Transverse colon (tissue), 4 donors: Measurements from ENCODE around the gene MGA. TPM values are rescaled to one million over a fixed set of nuclear protein-coding genes. Genes with fewer than 3 reads are reported as not detected.

Experiments used
- DNase-seq: peaks from one replicate; pipeline ENCODE4 v3.0.0-alpha.2; 2019
- H3K27ac ChIP-seq, 4 donors: fragments of 200-600 bp; sonication (generic); 2 replicates each; pipeline ENCODE4 v1.5.1; 2016 to 2018; ENCODE audit warnings: inconsistent platforms in 4 of 4
- H3K27me3 ChIP-seq: fragments of 200-600 bp; sonication (generic); 2 replicates; pipeline ENCODE4 v1.5.1; 2017; ENCODE audit warnings: inconsistent platforms
- H3K36me3 ChIP-seq, 4 donors: fragments of 200-600 bp; sonication (generic); 2 replicates each; pipeline ENCODE4 v1.5.1; 2017 to 2019; ENCODE audit warnings: inconsistent platforms in 4 of 4
- H3K4me1 ChIP-seq, 4 donors: fragments of 200-600 bp; sonication (generic); 2 replicates each; pipeline ENCODE4 v1.5.1; 2017 to 2020; ENCODE audit warnings: inconsistent platforms in 4 of 4
- H3K4me3 ChIP-seq, 4 donors: fragments of 200-600 bp; sonication (generic); 1 replicate in 1 of 4; 2 replicates in 3 of 4; pipeline versions ENCODE4 v1.5.1 to v1.6.1; 2017 to 2019; ENCODE audit warnings: inconsistent platforms in 4 of 4
- H3K9me3 ChIP-seq, 2 donors: fragments of 200-600 bp; sonication (generic); 2 replicates each; pipeline ENCODE4 v1.5.1; 2017 to 2019; ENCODE audit warnings: inconsistent platforms in 2 of 2
- EP300 ChIP-seq: sonication (generic); formaldehyde crosslinking; IDR thresholded peaks from one replicate; pipeline ENCODE4 v1.6.1; 2017; ENCODE audit warnings: antibody characterized with exemption, low read depth
- POLR2A ChIP-seq: fragments of 450-650 bp; IDR thresholded peaks from one replicate; pipeline ENCODE4 v1.6.1; 2016; ENCODE audit warnings: antibody characterized with exemption, mild to moderate bottlenecking, moderate library complexity
- POLR2AphosphoS5 ChIP-seq, 3 donors: sonication (generic); formaldehyde crosslinking; IDR thresholded peaks; one replicate each; pipeline ENCODE4 v1.6.1; 2016; ENCODE audit warnings: antibody characterized with exemption in 3 of 3
- WGBS, 2 donors: methylation state at CpG; one replicate each; pipeline ENCODE4 v1.1.5; 2018; ENCODE audit warnings: low coverage in 1 of 2; 5-methylcytosine and 5-hydroxymethylcytosine counted together
- in situ Hi-C, 4 donors: fragments of 200-750 bp; cut with MboI; loops; one replicate each; pipeline versions ENCODE4 v1.15.0 to v1.15.1; 2017; ENCODE audit warnings: low sequenced_read_pairs in 3 of 4, low pct_ligation_motif_present in 1 of 4, low pct_unique_long_range_greater_than_20kb in 1 of 4
- intact Hi-C: fragments of 100-400 bp; cut with DNase I; formaldehyde crosslinking; loops from one replicate; pipeline ENCODE4 v1.15.1; 2023; ENCODE audit warnings: low total_unique reads
- total RNA-seq, 4 donors: library from RNA; depleted of rRNA; stranded (reverse); fragments of >200 nt; gene quantifications; one replicate each; pipeline ENCODE4 v1.1.0, GENCODE V29; 2016
- TF ChIP-seq, protein P1 (sequence below), 5 experiments: fragments of 200-600 bp in 3 of 5; fragments of 450-650 bp in 2 of 5; sonication (generic) in 3 of 5; IDR thresholded peaks; 1 replicate in 2 of 5; 2 replicates in 3 of 5; pipeline ENCODE4 v1.5.1; 2016 to 2017; ENCODE audit warnings: antibody characterized with exemption in 5 of 5, inconsistent platforms in 3 of 5, mild to moderate bottlenecking in 2 of 5, moderate library complexity in 1 of 5

MGA gene
- total RNA-seq, result 10 to 100 TPM; 12.3 to 33.2 (median 27.6) TPM

- 0 to 7% methylated on average over 3 to 62 of the region's 93 CpGs for WGBS, 2 donors
- in situ Hi-C loops, result no loop called here
- Histone ChIP-seq H3K36me3 (no peaks in the 10 kb centered on the region), H3K9me3 (no peaks in the 10 kb centered on the region), H3K27ac (peak within 1 kb of the TSS; percentile 83 to 92 (median 86)), H3K27me3 (no peaks in the 10 kb centered on the region), H3K4me3 (peak within 1 kb of the TSS; percentile 26 to 55 (median 37)), H3K4me1 (peaks cover 0 to 31% (median 26%) of the 10 kb centered on the region in 4 donors)
- DNase-seq, result peak; percentile 94
- intact Hi-C loops, result no loop called here
- TF ChIP-seq POLR2AphosphoS5 (IDR thresholded peaks at IDR 0.05) (peak; percentile 20 to 78 (median 64)), EP300 (no peak), POLR2A (peak; percentile 60)
- TF ChIP-seq, protein P1, sequence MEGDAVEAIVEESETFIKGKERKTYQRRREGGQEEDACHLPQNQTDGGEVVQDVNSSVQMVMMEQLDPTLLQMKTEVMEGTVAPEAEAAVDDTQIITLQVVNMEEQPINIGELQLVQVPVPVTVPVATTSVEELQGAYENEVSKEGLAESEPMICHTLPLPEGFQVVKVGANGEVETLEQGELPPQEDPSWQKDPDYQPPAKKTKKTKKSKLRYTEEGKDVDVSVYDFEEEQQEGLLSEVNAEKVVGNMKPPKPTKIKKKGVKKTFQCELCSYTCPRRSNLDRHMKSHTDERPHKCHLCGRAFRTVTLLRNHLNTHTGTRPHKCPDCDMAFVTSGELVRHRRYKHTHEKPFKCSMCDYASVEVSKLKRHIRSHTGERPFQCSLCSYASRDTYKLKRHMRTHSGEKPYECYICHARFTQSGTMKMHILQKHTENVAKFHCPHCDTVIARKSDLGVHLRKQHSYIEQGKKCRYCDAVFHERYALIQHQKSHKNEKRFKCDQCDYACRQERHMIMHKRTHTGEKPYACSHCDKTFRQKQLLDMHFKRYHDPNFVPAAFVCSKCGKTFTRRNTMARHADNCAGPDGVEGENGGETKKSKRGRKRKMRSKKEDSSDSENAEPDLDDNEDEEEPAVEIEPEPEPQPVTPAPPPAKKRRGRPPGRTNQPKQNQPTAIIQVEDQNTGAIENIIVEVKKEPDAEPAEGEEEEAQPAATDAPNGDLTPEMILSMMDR (IDR thresholded peaks at IDR 0.05), result peak in 2 of 5 experiments; percentile 16 to 20
Measured at GRCh38 chr15:41660235-41661077, at the start of gene MGA. Gene MGA (plus strand): TSS chr15:41660405.

DNA sequence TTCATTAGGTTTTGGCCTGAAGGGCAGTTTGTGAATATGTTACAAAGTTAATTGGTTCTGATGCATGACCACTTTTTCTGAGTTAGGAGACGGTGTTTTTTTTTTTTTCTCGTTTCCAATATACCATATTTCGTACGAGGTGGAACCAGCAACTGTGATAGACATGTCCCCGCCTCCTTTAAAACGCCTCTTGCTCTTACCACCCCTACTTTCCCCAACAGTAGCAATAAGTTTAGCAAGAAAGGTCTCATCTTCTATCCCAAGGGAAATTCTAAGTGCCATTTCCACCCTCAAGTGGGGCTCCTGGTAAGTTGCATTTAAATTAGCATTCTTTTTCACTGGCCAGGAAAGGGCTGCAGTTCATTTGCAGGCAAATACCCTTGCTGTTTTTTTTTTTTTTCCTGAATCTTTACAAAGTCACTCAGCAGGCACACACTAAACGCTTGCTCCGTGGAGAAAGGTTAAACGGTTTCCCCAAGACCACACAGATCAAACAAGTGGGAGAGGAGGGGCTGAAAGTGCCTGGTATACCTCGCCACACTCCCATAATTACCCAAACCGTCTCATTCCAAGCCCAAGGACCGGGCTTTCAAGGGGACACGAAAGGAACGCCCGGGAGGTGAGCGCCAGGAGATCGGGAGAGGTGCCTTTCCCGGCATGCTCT is 39.5 kb upstream of the MGA start:
- H3K9me3 ChIP-seq, result no peaks in the 10 kb centered on the region
- no peaks in the 10 kb centered on the region for H3K36me3 ChIP-seq
- WGBS, 2 donors, result 24 to 32% methylated on average over 10 to 18 of the region's 18 CpGs
- no peaks in the 10 kb centered on the region for H3K27me3 ChIP-seq
- no peak for DNase-seq
- no peak for TF ChIP-seq POLR2A
- TF ChIP-seq, protein P1 (IDR thresholded peaks at IDR 0.05), result no peak
- TF ChIP-seq EP300, result no peak
- no peak for TF ChIP-seq POLR2AphosphoS5 (IDR thresholded peaks at IDR 0.05)
- in situ Hi-C loops (loop anchor here in 2 of 4 donors (25.0 kb wide), 1 partner anchor 192 kb away; no protein-coding TSS in a partner anchor), intact Hi-C loops (no loop called here)
- peak overlapping the region; percentile 14 to 55 (median 44) for H3K4me3 ChIP-seq
- peak overlapping the region; percentile 53 to 70 (median 63) for H3K27ac ChIP-seq
- peaks cover 0 to 21% (median 15%) of the 10 kb centered on the region in 4 donors for H3K4me1 ChIP-seq

DNA sequence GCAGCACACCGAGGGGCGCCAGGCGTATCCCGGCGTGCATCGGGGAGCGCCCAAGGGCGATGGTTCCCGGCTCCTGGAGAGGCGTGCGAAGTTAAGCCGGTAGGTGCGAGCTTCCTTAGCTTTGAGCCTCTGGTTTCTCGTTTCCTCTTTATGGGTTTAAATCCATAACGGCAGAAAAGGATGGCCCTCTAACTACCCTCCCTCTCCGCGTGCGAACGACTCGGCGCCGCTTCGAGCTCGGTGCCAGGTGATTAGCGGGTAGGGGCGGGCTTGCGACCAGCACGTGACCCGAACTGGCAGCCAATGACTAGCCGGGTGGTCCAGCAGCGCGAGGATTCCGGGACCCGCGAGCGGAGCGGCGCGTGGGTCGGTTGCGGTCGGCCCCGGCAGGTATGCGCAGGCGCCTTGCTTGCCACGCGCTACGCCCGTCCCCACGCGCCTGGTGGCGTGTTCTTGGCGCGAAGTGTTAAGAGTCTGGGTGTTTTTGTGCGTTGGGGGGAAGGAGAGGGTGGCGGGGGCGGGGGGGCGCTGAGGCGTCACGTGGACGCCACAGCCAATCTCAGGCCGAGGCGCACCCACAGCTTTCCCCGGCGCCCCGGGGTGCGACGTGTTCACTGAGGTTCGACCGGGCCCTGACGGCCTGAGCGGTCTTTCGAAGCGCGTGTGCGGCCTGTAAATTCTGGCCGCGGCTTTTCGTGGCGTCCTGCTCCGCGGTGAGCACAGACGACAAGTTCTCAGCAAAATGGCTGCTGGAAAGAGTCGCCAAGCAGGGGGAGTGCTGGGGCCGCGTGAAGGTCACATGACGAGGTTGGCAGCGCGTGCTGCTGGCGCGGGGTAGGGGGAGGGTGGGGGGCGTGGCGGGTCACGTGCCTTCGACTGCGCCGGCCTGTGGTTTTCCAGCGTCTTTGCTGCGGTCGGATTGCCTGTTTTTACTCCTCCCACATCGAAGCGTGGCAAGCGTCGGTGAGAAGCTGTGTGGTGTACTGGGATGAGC is 38.7 kb upstream of the MGA start:
- 10 to 20% methylated on average over 1 to 57 of the region's 104 CpGs for WGBS, 2 donors
- Histone ChIP-seq H3K4me1 (peaks cover 0 to 21% (median 15%) of the 10 kb centered on the region in 4 donors), H3K36me3 (no peaks in the 10 kb centered on the region), H3K4me3 (peak overlapping the region; percentile 14 to 55 (median 44)), H3K27me3 (no peaks in the 10 kb centered on the region), H3K9me3 (no peaks in the 10 kb centered on the region), H3K27ac (peak overlapping the region; percentile 53 to 70 (median 63))
- peak in 2 of 3 donors; percentile 32 to 55 for TF ChIP-seq POLR2AphosphoS5 (IDR thresholded peaks at IDR 0.05)
- TF ChIP-seq, protein P1 (IDR thresholded peaks at IDR 0.05), result no peak
- intact Hi-C loops, result no loop called here
- peak; percentile 78 for DNase-seq
- in situ Hi-C loops, result loop anchor here in 2 of 4 donors (25.0 kb wide), 1 partner anchor 191 kb away; no protein-coding TSS in a partner anchor
